COLO829 (cell line): ENCODE measurements around the gene FSTL4.
"Not testable (repeated sequence)": the region's sequence is repeated elsewhere in the genome, so short reads cannot be mapped to it uniquely, and the experiment has no call there.

ENCODE experiments used
- DNase-seq: peaks from one replicate; pipeline ENCODE4 v3.0.0; 2012; ENCODE audit warnings: low spot score

FSTL4 gene

GRCh38 chr5:133456933-133457402 lies 155.4 kb downstream of the FSTL4 start:
- no peak for DNase-seq

DNA sequence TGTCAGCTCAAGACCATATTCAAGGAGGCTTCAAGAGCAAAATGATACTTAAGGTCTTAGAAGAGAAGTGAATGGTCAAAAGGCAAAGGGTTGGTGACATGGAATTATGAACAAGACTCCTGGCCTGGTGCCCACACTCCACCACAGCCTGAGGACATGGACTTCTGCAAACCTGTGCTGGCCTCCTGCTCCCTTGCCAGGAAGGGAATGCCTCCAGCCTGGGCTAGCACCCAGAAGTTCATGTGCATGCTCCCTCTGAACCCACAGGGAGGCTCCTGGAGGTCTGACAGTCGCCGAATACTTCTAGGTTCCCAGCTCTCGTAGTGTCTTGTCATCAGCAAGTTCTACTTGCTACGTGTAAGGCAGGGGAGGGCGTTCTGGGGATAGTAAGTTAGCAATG lies 156.7 kb downstream of the FSTL4 start:
- DNase-seq = no peak

GRCh38 chr5:133454442-133454841 lies 157.9 kb downstream of the FSTL4 start:
- DNase-seq = no peak

GRCh38 chr5:133453831-133454230 lies 158.5 kb downstream of the FSTL4 start:
- DNase-seq = no peak

DNA sequence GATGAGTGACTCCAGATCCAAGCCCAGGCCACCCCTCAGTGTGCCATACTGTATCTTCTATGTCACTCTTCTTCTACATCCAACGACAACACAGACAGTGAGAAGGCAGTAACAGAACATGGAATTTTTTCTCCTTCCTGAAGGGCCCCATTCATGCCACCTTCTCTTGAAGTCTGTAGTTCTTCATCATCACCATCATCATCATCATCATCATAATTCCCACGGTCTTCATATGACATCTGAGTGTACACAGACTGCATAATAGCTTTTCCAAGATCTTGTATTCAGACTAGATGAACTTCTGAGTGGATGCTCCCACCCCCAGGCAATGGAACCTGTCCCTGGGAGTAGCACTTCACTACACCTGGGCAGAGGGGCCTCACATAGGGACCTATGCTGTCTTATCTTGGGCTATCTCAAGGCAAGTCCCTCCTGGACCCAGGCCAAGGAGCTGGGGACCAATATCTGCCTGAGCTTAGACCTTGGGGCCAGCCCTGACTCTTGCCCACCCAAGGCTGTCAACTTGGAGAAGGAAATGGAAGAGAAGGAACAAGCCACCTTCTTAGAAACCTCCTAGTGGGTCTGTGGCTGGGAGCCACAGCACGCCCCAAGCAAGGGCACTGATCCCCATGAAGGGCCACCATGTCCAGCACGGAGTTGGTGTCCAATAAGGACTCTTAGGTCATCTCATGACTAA lies 159.1 kb downstream of the FSTL4 start:
- no peak for DNase-seq

GRCh38 chr5:133451926-133452325 lies 160.4 kb downstream of the FSTL4 start:
- DNase-seq = no peak

DNA sequence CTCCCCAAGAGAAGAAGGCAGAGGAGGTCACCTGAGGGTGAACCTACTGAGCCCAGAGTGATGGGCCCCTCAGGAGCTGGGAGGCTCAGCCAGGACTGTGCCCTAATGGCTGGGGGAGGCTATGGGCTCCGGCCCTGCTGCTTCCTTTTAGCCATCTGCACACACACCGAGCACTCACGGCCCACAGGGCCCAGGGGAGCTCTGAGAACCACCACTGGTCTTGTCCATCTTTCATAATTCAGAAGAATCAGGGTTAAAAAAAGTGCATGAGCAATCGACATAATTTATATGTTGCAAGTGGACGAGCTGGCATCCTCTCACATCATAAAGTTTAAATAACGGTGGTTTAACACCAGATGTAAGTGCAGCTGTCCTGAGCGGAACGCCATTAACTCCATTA lies 162.1 kb downstream of the FSTL4 start:
- no peak for DNase-seq

DNA sequence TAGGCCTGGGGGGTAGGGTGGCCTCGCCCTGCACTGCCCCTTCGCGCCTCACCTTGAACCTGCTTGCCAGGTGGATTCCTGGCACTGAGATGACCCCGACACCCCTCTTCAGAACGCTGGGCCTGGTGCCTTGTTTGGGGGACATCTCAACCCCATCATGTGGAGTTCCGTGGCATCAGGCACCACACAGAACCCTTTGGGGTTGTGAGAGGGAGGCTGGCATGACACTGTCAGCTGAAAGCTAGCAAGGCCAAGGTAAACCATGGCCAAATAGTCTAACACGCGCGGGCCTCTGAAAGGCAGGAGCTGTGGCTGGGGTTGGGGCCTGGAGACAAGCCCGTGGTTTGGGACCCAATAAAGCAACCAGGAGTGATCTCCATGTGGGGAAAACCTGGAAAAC lies 163.2 kb downstream of the FSTL4 start:
- no peak for DNase-seq

- DNase-seq = no peak
These were observed 165.9 kb downstream of the FSTL4 start for GRCh38 chr5:133446440-133446839.

GRCh38 chr5:133445744-133446143 lies 166.6 kb downstream of the FSTL4 start:
- no peak for DNase-seq

GRCh38 chr5:133445204-133445603 lies 167.1 kb downstream of the FSTL4 start:
- DNase-seq = not testable (repeated sequence)

DNA sequence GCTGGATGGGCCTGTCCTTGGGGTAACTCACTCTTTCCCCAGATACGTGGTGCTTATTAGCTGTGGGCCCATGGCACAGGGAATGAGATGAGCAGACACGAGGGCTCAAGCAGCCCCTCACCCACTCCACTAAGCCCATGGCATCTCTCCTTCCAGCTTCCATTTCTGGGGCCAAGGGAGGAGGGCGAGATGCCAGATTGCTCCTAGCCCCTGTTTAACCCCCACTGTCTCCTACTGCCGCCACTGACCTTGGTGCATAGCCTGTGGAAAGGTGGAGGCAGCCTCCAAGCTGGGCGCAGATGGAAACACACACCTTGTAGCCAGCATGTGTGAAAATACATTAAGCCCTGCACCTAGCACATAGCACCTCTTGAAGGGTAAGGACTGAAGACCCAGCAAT lies 167.6 kb downstream of the FSTL4 start:
- no peak for DNase-seq

DNA sequence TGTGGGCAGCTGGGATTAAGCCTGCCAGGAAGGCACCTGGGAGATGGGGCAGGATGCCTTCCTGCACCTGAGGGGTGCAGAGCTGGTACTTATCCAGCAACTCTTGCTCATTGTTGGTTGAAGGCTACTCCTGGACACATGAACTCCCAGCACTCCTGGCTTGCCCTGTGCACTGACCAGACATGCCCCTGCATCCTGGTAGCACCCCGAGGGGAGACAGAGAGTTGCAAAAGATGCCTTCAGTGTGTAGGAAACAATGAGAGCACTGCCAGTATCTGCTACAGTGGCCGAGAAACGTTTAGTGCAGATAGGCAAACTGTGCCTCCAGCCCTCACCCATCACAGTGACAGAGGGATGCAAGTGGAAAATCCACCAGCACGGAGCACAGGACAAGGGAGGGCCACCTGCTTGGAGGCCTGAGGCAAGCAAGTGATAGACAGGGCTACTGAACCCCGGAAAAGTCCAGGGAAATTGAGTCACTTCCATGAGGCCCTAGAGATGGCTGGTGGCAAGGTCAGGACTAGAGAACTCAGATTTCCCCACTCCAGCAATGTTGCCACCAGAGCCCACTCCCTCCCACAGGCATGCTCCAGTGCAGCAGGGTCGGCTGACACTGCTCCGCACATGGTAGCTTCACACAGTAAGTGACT lies 171.1 kb downstream of the FSTL4 start:
- no peak for DNase-seq

GRCh38 chr5:133440467-133441115 lies 171.8 kb downstream of the FSTL4 start:
- DNase-seq = no peak

DNA sequence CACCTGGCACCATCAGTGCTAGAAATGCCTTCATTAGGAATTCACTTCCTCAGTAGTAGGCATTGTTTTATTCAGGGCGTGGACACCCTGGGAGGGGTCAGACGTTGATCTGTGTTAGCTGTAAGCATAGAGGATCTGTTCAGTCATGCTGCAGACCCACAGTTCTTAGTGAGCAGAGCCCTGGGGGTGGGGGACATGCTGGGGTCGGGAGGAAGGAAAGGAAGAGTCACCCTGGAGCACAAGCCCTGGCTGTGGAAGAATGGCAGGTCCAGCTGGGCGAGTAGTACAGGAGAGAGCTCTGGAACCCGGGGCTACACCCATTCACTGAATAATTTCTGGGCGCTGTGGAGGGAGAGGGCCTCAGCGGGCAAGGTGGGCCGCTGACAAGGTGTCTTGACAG lies 172.5 kb downstream of the FSTL4 start:
- no peak for DNase-seq

GRCh38 chr5:133438487-133438886 lies 173.9 kb downstream of the FSTL4 start:
- DNase-seq = no peak

DNA sequence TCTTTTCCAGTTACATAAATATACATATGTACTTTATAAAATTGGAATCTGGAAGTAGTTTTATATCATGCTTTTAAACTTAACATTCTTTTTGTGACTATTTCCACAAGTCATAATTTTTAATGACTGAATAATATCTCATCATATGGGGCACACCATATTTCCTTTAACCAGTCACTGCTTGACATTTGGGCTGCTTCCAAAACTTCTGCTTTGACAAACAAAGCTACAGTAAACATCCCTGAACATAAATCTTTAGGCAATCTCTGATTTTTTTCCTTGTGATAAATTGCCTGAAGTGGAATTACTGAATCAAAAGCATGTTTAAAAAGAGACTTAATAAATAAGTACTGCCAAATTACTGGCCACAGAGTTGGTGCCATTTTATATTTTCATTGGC lies 178.0 kb downstream of the FSTL4 start:
- DNase-seq = no peak

DNA sequence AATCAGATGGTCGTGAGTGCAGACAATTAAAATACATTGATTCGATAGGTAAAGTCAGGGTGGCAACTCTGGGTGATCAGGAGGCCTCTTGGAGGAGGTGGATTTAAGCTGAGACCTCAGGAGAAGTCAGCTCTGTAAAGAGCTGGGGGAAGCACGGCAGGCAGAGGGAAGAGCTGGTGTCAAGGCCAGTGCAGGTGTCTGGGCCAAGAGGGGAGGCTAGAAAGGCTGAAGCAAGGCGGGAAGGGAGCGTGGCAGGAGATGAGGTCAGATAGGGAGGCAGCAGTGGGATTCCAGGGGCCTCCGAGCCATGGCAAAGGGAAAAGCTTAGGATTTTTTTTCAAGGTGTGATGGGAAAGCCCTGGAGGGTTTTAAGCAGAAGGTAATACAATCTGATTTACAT lies 178.7 kb downstream of the FSTL4 start:
- no peak for DNase-seq

DNA sequence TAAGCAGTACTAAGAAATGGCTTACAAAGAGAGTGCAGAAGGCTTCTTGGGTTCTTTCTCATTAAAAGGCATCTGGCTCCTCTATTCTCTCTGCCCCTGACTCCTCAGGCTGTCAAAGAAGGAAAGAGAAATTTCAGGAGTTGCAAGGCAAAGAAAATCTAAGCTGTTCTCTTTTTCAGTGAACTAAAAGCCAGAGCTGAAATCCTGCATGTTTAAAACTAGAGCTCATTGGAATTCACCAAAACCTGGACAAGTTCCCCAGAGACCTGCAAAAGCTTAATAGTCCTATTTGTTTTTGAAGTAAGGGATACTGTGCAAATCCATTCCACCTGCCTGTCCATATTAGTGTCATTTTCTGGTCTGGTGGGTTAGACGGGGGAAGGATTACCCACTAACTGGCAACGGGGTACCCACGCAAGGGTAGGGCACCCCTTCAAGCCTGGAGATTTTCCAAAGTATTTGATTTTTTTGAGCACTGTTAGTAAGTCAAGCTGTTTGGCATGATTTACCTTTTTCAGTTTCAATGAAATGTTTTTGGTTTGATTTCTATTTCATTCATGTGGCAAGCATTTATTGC lies 179.3 kb downstream of the FSTL4 start:
- no peak for DNase-seq

- DNase-seq = no peak
These were observed 180.9 kb downstream of the FSTL4 start for GRCh38 chr5:133431326-133431865.

DNA sequence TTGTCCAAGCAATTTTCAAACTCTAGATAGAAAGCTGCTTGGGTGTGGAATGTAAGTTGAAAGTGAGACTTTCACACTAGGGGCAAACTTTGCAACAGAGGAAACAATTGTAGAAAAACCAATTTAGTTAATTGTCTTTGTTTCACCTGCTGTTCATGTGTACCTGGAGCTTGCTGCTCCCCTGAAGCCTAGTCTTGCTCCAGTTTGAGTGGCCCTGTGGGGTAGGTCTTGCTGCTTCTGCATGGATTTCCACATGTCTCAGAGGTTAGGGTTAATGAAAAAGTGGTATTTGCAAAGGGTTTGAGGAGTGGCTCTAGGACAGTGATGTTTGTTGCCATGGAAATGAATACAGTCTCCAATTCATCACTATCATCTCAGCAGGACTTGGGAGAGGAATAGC lies 182.2 kb downstream of the FSTL4 start:
- DNase-seq = no peak

DNA sequence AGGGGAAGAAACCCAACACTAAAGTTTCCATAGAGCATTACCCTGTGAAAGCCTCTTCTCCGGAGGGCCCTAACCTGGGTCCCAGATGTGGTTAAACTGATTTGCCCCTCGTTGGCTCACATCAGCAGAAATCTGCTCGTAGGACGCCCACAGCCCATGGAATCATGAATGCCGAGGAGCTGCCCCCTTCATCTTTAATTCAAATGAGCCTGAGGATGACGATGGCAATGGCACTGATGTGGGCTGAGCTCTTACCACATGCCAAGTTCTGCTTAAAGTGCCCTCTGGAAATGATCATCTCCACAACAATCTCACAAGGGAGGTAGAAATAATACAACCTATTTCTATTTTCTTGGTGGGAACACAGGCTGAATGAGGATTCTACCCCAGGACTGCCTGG lies 183.3 kb downstream of the FSTL4 start:
- no peak for DNase-seq
